NCI-H2171 (cell line): ENCODE measurements around the gene PSMA7.

Experiments used
- DNase-seq: peaks from one replicate; lab custom pipeline; 2025; lab: John Stamatoyannopoulos, UW

PSMA7 gene

GRCh38 chr20:62087227-62087626, 56.0 kb downstream of the PSMA7 start:
- no peak for DNase-seq
